Measurements from ENCODE around the gene AGXT.

DNA sequence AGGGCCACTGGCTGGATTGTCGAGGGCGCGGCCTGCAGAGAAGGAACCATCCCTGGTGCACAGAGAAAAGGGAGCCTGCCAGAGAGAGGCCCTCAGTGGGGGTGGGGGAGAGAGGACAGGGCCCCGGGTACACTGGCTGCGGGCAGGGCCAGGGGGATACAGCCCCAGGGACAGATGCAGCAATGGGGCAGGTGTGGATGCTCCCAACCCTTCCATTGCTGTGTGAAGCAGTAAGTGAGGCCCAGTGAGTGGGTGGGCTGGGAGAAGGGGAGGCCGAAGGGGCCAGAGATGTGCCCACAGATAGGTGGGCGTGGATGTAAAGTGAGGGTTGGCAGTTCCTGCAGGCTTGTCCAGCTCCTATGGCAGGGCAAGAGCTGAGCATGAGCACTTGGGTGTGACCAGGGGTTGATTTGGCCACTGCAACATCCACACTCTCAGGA lies 7.4 kb downstream of the AGXT start:
- TF ChIP-seq POLR2A (IDR thresholded peaks at IDR 0.05) (no peak), POLR2AphosphoS5 (IDR thresholded peaks at IDR 0.05) (no peak)
- TF ChIP-seq, protein P1, sequence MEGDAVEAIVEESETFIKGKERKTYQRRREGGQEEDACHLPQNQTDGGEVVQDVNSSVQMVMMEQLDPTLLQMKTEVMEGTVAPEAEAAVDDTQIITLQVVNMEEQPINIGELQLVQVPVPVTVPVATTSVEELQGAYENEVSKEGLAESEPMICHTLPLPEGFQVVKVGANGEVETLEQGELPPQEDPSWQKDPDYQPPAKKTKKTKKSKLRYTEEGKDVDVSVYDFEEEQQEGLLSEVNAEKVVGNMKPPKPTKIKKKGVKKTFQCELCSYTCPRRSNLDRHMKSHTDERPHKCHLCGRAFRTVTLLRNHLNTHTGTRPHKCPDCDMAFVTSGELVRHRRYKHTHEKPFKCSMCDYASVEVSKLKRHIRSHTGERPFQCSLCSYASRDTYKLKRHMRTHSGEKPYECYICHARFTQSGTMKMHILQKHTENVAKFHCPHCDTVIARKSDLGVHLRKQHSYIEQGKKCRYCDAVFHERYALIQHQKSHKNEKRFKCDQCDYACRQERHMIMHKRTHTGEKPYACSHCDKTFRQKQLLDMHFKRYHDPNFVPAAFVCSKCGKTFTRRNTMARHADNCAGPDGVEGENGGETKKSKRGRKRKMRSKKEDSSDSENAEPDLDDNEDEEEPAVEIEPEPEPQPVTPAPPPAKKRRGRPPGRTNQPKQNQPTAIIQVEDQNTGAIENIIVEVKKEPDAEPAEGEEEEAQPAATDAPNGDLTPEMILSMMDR (IDR thresholded peaks at IDR 0.05 in 8 of 11, conservative IDR thresholded peaks at IDR 0.05 in 3 of 11) = no peak
